GM23338 (cell line): ENCODE data around the gene TPRG1. TPM values are rescaled to one million over a fixed set of nuclear protein-coding genes. Genes with fewer than 3 reads are reported as not detected.

ENCODE experiments used
- CTCF ChIP-seq, 2 experiments: fragments of 200-600 bp in 1 of 2; sonication (generic) in 1 of 2; conservative IDR thresholded peaks; 2 replicates each; pipeline versions ENCODE4 v1.5.1 to v1.6.1; 2016 to 2017; ENCODE audit warnings: antibody characterized with exemption in 2 of 2, low read depth in 2 of 2, mild to moderate bottlenecking in 2 of 2, moderate library complexity in 1 of 2
- ETS1 ChIP-seq: IDR thresholded peaks from 2 replicates; pipeline ENCODE4 v1.6.1; 2016; ENCODE audit warnings: antibody characterized with exemption
- EZH2 ChIP-seq: fragments of 200-600 bp; sonication (generic); IDR thresholded peaks from one replicate; pipeline ENCODE4 v1.8.0; 2017; ENCODE audit warnings: antibody characterized with exemption, mild to moderate bottlenecking, low read depth; ENCODE audit not compliant: unreplicated experiment
- EZH2phosphoT487 ChIP-seq: fragments of 200-600 bp; sonication (generic); IDR thresholded peaks from one replicate; pipeline ENCODE4 v1.8.1; 2018; ENCODE audit warnings: antibody characterized with exemption; ENCODE audit not compliant: unreplicated experiment
- JUNB ChIP-seq: IDR thresholded peaks from one replicate; pipeline ENCODE4 v1.6.1; 2016; ENCODE audit warnings: antibody characterized with exemption; ENCODE audit not compliant: unreplicated experiment
- NANOG ChIP-seq: IDR thresholded peaks from 2 replicates; pipeline ENCODE4 v1.6.1; 2016; ENCODE audit warnings: antibody characterized with exemption, borderline replicate concordance
- REST ChIP-seq: IDR thresholded peaks from one replicate; pipeline ENCODE4 v1.6.1; 2018; ENCODE audit warnings: antibody characterized with exemption; ENCODE audit not compliant: unreplicated experiment
- STAT1 ChIP-seq: IDR thresholded peaks from one replicate; pipeline ENCODE4 v1.6.1; 2016; ENCODE audit warnings: antibody characterized with exemption; ENCODE audit not compliant: unreplicated experiment
- ZNF462 ChIP-seq: fragments of 250-450 bp; sonication (Bioruptor Pico); IDR thresholded peaks from 2 replicates; pipeline ENCODE4 v1.5.0; 2020; ENCODE audit warnings: mild to moderate bottlenecking, moderate library complexity
- polyA plus RNA-seq: library from polyadenylated mRNA; unstranded; fragments of >200 nt; fragmentation: Nextera tagmentation; extraction: Ambion mirVana; gene quantifications from 2 replicates; pipeline ENCODE4 v1.2.1, GENCODE V29; 2016
- total RNA-seq: library from RNA; depleted of rRNA; stranded (reverse); fragments of >200 nt; shearing (Covaris generic); gene quantifications from 2 replicates; pipeline ENCODE4 v1.2.3, GENCODE V29; 2014

The TPRG1 gene
- total and polyA plus RNA-seq, 2 experiments from 2014 or later: 0.74 to 1.7 TPM

GRCh38 chr3:189184566-189184965 lies 12.8 kb downstream of the TPRG1 start (continued):
- no peak for TF ChIP-seq ZNF462 (CRISPR knock-in tag)
- no peak for TF ChIP-seq JUNB
- TF ChIP-seq REST: no peak
- no peak for TF ChIP-seq ETS1
- TF ChIP-seq EZH2: no peak
- TF ChIP-seq EZH2phosphoT487: no peak
- no peak for TF ChIP-seq NANOG
- TF ChIP-seq CTCF (conservative IDR thresholded peaks at IDR 0.05; ENCODE audit: low read depth in 2 of 2): no peak
- no peak for TF ChIP-seq STAT1
